GM10248 (cell line): Measurements from ENCODE around the gene TANGO2.

Source experiments
- CTCF ChIA-PET: fragments of 300-600 bp; sonication (Branson Sonifier 250); formaldehyde crosslinking; extraction: SDS; loops from one replicate; lab custom pipeline; 2021; ENCODE audit warnings: antibody characterized with exemption; lab: Yijun Ruan, JAX
- POLR2A ChIA-PET: fragments of 350-650 bp; sonication (Branson Sonifier 250); formaldehyde crosslinking; extraction: SDS; loops from one replicate; lab custom pipeline; 2020; ENCODE audit warnings: antibody characterized with exemption; lab: Yijun Ruan, JAX
- DNase-seq: peaks from one replicate; pipeline ENCODE4 v3.0.0; 2012; ENCODE audit errors: extremely low spot score
- TF ChIP-seq, protein P1 (sequence below): IDR thresholded peaks from 2 replicates; pipeline ENCODE4 v1.5.1; 2012; ENCODE audit warnings: mild to moderate bottlenecking, low read depth; ENCODE audit errors: extremely low read depth, missing control alignments, control extremely low read depth

TANGO2 gene

DNA sequence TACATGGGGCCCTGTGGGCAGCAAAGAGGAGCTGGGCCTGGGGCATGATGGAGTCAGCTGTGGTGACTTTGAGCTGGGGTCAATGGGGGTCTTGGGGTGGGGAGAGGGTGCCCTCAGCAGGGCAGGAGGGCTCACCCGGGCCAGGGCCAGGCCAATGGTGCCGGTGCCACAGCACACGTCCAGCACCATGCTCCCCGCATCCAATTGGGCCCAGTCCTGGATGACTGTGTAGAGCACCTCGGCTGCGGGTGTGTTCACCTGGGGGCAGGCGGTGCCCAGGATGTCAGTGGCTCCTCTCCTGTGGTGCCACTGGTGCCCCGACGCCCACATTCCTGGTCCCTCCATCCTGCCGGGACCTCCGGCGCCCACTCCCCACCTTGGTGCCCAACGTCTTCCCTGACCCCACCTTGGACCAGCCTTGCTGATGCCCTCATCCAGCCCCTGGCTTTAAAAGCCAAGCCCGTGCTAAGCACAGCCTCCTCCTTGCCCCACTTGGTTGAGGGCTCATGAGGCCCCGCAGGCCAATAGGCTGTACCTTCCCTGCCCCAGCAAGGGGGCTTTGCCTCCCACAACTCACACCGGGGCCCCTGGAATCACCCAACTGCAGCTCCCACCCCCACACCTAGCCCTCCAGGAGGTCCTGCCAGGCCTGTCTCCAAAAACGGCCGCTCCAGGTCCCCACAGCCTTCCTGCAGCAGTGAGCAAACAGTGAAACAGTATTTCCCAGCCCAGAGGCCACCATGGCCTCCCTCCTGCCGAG, 92.8 kb downstream of the TANGO2 start:
- TF ChIP-seq, protein P1, sequence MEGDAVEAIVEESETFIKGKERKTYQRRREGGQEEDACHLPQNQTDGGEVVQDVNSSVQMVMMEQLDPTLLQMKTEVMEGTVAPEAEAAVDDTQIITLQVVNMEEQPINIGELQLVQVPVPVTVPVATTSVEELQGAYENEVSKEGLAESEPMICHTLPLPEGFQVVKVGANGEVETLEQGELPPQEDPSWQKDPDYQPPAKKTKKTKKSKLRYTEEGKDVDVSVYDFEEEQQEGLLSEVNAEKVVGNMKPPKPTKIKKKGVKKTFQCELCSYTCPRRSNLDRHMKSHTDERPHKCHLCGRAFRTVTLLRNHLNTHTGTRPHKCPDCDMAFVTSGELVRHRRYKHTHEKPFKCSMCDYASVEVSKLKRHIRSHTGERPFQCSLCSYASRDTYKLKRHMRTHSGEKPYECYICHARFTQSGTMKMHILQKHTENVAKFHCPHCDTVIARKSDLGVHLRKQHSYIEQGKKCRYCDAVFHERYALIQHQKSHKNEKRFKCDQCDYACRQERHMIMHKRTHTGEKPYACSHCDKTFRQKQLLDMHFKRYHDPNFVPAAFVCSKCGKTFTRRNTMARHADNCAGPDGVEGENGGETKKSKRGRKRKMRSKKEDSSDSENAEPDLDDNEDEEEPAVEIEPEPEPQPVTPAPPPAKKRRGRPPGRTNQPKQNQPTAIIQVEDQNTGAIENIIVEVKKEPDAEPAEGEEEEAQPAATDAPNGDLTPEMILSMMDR, result no peak
- DNase-seq, result no peak
- ChIA-PET POLR2A (no interaction called here), CTCF (no interaction called here)

DNA sequence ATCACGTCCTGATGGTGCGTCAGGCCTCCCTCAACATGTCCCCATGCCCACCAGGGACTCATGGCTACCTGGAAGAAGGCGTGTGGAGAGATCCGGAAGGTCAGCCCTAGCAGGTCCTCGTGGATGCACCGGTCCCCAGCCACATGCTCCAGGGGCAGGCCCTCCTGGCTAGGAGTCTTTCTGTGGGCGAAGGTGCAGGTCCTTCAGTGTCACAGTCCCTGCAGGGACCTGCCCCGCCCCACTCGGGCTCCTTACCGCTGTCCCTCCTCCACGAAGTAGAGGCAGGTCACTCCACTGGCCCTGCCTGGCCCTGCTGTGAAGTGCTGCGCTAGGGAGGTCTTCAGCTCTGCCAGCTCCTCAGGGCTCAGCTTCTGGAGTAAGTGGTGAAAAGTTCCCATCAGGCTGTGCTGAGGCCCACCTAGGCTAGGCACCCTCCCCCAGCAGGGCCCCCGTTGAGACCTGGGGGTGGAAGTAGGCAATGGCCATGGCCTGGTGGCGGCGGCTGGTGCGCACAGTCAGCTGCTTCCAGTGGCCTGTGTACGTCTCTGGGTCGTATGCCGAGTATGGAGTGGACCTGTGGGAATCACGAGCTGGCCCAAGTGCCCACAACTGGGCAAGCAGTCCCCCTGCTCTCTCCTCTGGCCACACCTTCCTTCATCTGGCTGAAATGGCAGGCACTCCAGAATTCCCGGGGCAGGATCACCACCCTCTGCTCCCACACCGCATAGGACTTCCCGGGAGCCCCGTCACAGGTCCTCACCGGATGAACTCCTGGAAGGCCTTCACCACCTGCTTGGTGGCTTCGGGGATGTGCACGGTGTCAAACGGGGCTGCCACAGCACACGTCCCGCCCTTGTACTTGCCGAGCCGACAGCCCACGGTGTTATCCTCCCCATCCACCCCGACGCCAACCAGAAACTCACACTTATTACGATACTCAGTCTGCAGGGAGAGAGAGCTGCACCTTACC, 93.9 kb downstream of the TANGO2 start:
- TF ChIP-seq, protein P1, result no peak
- CTCF ChIA-PET, result no interaction called here
- POLR2A ChIA-PET, result no interaction called here
- DNase-seq, result no peak

DNA sequence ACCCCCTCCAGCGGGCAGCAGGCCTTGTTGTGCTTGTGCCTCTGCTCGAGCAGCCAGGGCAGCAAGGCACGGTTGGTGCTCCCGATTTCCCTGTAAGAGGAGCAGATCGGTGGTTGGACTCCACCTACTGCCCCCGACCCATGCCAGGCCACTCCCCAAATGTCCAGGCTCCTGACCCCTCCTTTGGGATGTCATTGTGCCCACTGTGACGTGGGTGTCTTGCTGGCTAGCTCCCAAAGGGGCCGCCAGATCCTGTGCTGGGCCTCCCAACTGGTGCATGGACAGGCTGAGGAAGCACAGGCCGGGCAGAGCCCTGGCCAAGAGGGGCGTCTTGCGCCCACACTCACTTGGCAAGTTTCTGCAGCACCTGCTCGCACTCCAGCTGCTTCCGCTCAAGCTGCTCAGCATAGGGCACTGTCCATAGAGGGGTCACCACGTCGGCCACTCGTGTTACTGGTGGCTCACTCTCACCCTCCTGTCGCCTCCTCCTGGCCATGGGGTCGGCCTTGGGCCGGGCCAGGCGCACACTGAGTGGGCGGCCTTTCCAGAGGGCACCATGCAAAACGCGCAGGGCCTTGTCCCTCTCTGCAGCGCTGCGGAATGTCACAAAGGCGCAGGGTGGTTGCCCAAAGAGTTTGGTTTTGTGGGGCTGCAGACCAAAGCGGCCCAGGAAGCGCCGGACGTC, 94.9 kb downstream of the TANGO2 start, which contains the start of gene RANBP1:
Gene RANBP1 (plus strand): TSS at position 414 of the 685 bp plus-strand sequence. CDS start 81 bp downstream, at position 495.
- TF ChIP-seq, protein P1, result no peak
- no peak for DNase-seq
- POLR2A ChIA-PET, result no interaction called here
- CTCF ChIA-PET, result no interaction called here

DNA sequence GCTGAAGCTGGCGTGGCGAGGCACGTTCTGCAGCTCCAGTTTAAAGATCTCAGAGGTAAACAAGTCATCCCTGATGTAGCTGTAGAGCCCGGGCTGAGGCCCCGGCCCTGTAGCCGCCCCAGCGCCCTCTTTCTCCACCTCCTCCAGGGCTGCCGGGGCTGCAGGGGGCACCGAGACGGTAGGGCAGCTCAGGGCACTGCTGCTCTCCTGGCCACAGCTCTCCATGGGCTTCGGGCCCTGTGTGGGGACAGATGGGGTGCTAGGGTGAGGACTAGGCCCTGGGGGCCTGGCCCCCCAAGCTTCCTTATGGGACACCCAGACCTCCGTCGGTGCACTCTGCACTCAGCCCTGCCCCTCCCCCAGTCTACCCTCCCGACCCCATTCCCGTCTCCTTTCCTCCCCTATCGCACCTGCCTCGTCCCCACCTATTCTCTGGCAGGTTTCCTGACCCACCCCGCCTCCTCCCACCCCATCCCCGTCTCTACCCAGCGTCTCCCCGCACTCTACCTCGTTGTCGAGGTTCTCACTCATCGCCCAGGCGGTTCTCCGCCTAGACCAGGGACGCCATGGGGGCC, 95.6 kb downstream of the TANGO2 start:
- TF ChIP-seq, protein P1, result no peak
- peak; percentile 43 for DNase-seq
- ChIA-PET POLR2A (no interaction called here), CTCF (interaction anchor here (1.1 kb wide), 1 partner anchor 8 kb away, joined by 3 read pairs; no protein-coding TSS in a partner anchor)
